AG04450 (cell line): Measurements from ENCODE around the gene NAA10. TPM values are rescaled to one million over a fixed set of nuclear protein-coding genes. Genes with fewer than 3 reads are reported as not detected.

ENCODE experiments used
- CTCF ChIA-PET: fragments of 300-600, 350-600 bp; formaldehyde crosslinking; extraction: SDS; loops from one replicate; lab custom pipeline; 2022; ENCODE audit warnings: antibody characterized with exemption, inconsistent platforms; lab: Charles Lee
- POLR2A ChIA-PET: fragments of 350-600 bp; formaldehyde crosslinking; extraction: SDS; loops from one replicate; lab custom pipeline; 2021; ENCODE audit warnings: antibody characterized with exemption, inconsistent platforms; lab: Yijun Ruan, JAX
- DNase-seq: peaks from one replicate; pipeline ENCODE4 v3.0.0-alpha.2; 2011; ENCODE audit warnings: low read depth, low spot score
- H3K27ac ChIP-seq: one replicate; pipeline ENCODE4 v1.5.1; 2012; ENCODE audit warnings: low read depth, low read length, control low read depth
- H3K27me3 ChIP-seq: one replicate; pipeline ENCODE4 v1.6.0; 2012; ENCODE audit warnings: low read length; ENCODE audit not compliant: control insufficient read depth, insufficient read depth
- H3K4me3 ChIP-seq: 2 replicates; pipeline ENCODE4 v1.5.1; 2011; ENCODE audit warnings: mild to moderate bottlenecking, low read depth, low read length, control low read depth
- H3K9me3 ChIP-seq: 2 replicates; pipeline ENCODE4 v1.5.1; 2012; ENCODE audit warnings: low read length; ENCODE audit not compliant: control insufficient read depth, insufficient read depth
- CTCF ChIP-seq: IDR thresholded peaks from 2 replicates; pipeline ENCODE4 v1.5.1; 2011; ENCODE audit warnings: low read depth, low read length, control low read depth, inconsistent platforms
- polyA plus RNA-seq: library from polyadenylated mRNA; depleted of rRNA; stranded (reverse); fragments of >200 nt; gene quantifications from 2 replicates; pipeline ENCODE4 v1.2.3, GENCODE V29; 2011

NAA10 gene
- polyA plus RNA-seq, 1 experiment: 42.9 TPM

- DNase-seq: no peak
- H3K27me3 ChIP-seq: no peaks in the 10 kb centered on the region
- H3K27ac ChIP-seq: no peak overlapping the region
- CTCF ChIA-PET: interaction anchor here (0.6 kb wide), 1 partner anchor 400 kb away, joined by 3 read pairs; the partner anchor contains the start of gene FLNA
- no peak overlapping the region for H3K4me3 ChIP-seq
- POLR2A ChIA-PET: no interaction called here
- H3K9me3 ChIP-seq: no peaks in the 10 kb centered on the region; the same call in 1 of the 2 replicates
- no peak for TF ChIP-seq CTCF
Observed at GRCh38 chrX:153974726-153975286, 40.0 kb upstream of the NAA10 start.

GRCh38 chrX:153974003-153974725 lies 39.3 kb upstream of the NAA10 start:
- ChIA-PET POLR2A (no interaction called here), CTCF (interaction anchor here (0.6 kb wide), 1 partner anchor 400 kb away, joined by 3 read pairs; the partner anchor contains the start of gene FLNA)
- Histone ChIP-seq H3K27ac (no peak overlapping the region), H3K27me3 (no peaks in the 10 kb centered on the region), H3K4me3 (no peak overlapping the region), H3K9me3 (no peaks in the 10 kb centered on the region; the same call in 1 of the 2 replicates)
- DNase-seq: no peak
- no peak for TF ChIP-seq CTCF

GRCh38 chrX:153973127-153974002 lies 38.5 kb upstream of the NAA10 start:
- ChIA-PET CTCF (no interaction called here), POLR2A (no interaction called here)
- DNase-seq: no peak
- H3K4me3 ChIP-seq: peak overlapping the region; percentile 59
- no peak for TF ChIP-seq CTCF
- H3K27ac ChIP-seq: peak overlapping the region; percentile 68
- no peaks in the 10 kb centered on the region for H3K27me3 ChIP-seq
- H3K9me3 ChIP-seq: no peaks in the 10 kb centered on the region; the same call in 1 of the 2 replicates

- no peaks in the 10 kb centered on the region; the same call in 1 of the 2 replicates for H3K9me3 ChIP-seq
- POLR2A ChIA-PET: interaction anchor here (0.6 kb wide), 2 partner anchors 28 to 30 kb away, joined by 3 read pairs; no protein-coding TSS in a partner anchor
- H3K27ac ChIP-seq: peak within 1 kb of the TSS; percentile 98
- TF ChIP-seq CTCF: no peak
- peak; percentile 55 for DNase-seq
- no peaks in the 10 kb centered on the region for H3K27me3 ChIP-seq
- CTCF ChIA-PET: interaction anchor here (0.9 kb wide), 1 partner anchor 26 kb away, joined by 3 read pairs; no protein-coding TSS in a partner anchor
- peak within 1 kb of the TSS; percentile 83 for H3K4me3 ChIP-seq
Observed at GRCh38 chrX:153972368-153973126, 37.7 kb upstream of the NAA10 start, which contains the start of gene TMEM187. TSS of gene TMEM187 (plus strand) at chrX:153972754. CDS start at chrX:153982063, 9,309 bp downstream.
